Measurements from ENCODE around the gene DNAAF8.

Gene DNAAF8

GRCh38 chr16:4752351-4753100 is 18.2 kb downstream of the DNAAF8 start:
- TF ChIP-seq EZH2 (IDR thresholded peaks at IDR 0.05; ENCODE audit: borderline replicate concordance, low read depth, low read length, severe bottlenecking) (no peak), CTCF (IDR thresholded peaks at IDR 0.05; ENCODE audit: borderline replicate concordance, extremely low read depth, low read length, poor library complexity, severe bottlenecking) (no peak)

DNA sequence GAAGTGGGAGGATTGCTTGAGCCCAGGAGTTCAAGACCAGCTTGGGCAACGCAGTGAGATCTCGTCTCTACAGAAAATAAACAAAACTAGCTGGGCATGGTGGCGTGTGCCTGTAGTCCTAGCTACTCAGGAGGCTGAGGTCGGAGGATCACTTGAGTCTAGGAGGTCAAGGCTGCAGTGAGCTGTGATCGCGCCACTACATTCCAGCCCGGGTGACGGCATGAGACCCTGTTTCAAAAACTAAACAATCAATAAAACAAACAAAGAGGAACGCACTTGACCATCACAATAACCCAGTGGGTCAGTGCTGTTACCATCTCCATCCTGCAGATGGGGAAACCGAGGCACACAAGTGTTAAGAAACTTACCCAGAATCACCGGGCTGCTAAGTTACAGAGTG is 18.9 kb downstream of the DNAAF8 start:
- peaks cover 5% of the 10 kb centered on the region for H3K9me3 ChIP-seq (ENCODE audit: insufficient read depth, low read length, severe bottlenecking)
- TF ChIP-seq CTCF (IDR thresholded peaks at IDR 0.05; ENCODE audit: borderline replicate concordance, extremely low read depth, low read length, poor library complexity, severe bottlenecking) (no peak), EZH2 (IDR thresholded peaks at IDR 0.05; ENCODE audit: borderline replicate concordance, low read depth, low read length, severe bottlenecking) (no peak)
- H3K36me3 ChIP-seq (ENCODE audit: insufficient read depth, low read length), result peaks cover 68% of the 10 kb centered on the region
- H3K4me2 ChIP-seq (ENCODE audit: insufficient read depth, low read length), result no peak overlapping the region
- no peak overlapping the region for H3K9ac ChIP-seq (ENCODE audit: low read depth, low read length)
- DNase-seq, result no peak
- ATAC-seq (ENCODE audit: insufficient read depth, low read depth), result no peak
- H3K4me1 ChIP-seq (ENCODE audit: insufficient read depth, low read length), result no peaks in the 10 kb centered on the region
- H3K4me3 ChIP-seq (ENCODE audit: low read depth in 1 of 2, low read length in 2 of 2), result no peak overlapping the region
- H3K79me2 ChIP-seq (ENCODE audit: insufficient read depth, low read length), result peaks cover 6% of the 10 kb centered on the region; the same call in 1 of the 2 replicates
- no peaks in the 10 kb centered on the region for H3K27me3 ChIP-seq (ENCODE audit: insufficient read depth, low read length, poor library complexity)
- no peak overlapping the region for H3K27ac ChIP-seq (ENCODE audit: low read length)
- H4K20me1 ChIP-seq (ENCODE audit: insufficient read depth, low read length), result no peaks in the 10 kb centered on the region
- no peak overlapping the region for H2AFZ ChIP-seq (ENCODE audit: low read depth, low read length)

More at GRCh38 chr16:4752351-4753100, 18.2 kb downstream of the DNAAF8 start:
- Histone ChIP-seq H2AFZ (ENCODE audit: low read depth, low read length) (no peak overlapping the region), H3K9me3 (ENCODE audit: insufficient read depth, low read length, severe bottlenecking) (peaks cover 5% of the 10 kb centered on the region), H4K20me1 (ENCODE audit: insufficient read depth, low read length) (no peaks in the 10 kb centered on the region), H3K79me2 (ENCODE audit: insufficient read depth, low read length) (peaks cover 6% of the 10 kb centered on the region; the same call in 1 of the 2 replicates), H3K36me3 (ENCODE audit: insufficient read depth, low read length) (peaks cover 65% of the 10 kb centered on the region), H3K4me3 (ENCODE audit: low read depth in 1 of 2, low read length in 2 of 2) (no peak overlapping the region), H3K27ac (ENCODE audit: low read length) (no peak overlapping the region), H3K27me3 (ENCODE audit: insufficient read depth, low read length, poor library complexity) (no peaks in the 10 kb centered on the region), H3K9ac (ENCODE audit: low read depth, low read length) (no peak overlapping the region), H3K4me2 (ENCODE audit: insufficient read depth, low read length) (no peak overlapping the region), H3K4me1 (ENCODE audit: insufficient read depth, low read length) (no peaks in the 10 kb centered on the region)
- DNase-seq (no peak), ATAC-seq (ENCODE audit: insufficient read depth, low read depth) (no peak)

DNA sequence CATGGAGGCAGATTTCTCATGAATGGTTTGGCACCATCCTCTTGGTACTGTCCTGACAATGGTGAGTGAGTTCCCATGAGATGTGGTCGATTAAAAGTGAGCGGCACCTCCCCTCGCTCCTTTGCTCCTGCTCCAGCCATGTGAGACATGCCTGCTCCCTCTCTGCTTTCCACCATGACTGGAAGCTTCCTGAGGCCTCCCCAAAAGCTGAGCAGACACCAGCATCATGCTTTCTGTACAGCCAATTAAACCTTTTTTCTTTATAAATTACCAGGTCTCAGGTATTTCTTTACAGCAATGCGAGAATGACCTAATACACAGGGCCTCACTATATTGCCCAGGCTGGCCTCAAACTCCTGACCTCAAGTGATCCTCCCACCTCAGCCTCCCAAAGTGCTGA is 20.5 kb downstream of the DNAAF8 start:
- Histone ChIP-seq H3K27ac (ENCODE audit: low read length) (no peak overlapping the region), H2AFZ (ENCODE audit: low read depth, low read length) (no peak overlapping the region), H3K9me3 (ENCODE audit: insufficient read depth, low read length, severe bottlenecking) (peaks cover 5% of the 10 kb centered on the region), H3K9ac (ENCODE audit: low read depth, low read length) (no peak overlapping the region), H3K36me3 (ENCODE audit: insufficient read depth, low read length) (peaks cover 81% of the 10 kb centered on the region), H4K20me1 (ENCODE audit: insufficient read depth, low read length) (no peaks in the 10 kb centered on the region), H3K79me2 (ENCODE audit: insufficient read depth, low read length) (peaks cover 6% of the 10 kb centered on the region; the same call in 1 of the 2 replicates), H3K27me3 (ENCODE audit: insufficient read depth, low read length, poor library complexity) (no peaks in the 10 kb centered on the region), H3K4me2 (ENCODE audit: insufficient read depth, low read length) (no peak overlapping the region), H3K4me1 (ENCODE audit: insufficient read depth, low read length) (no peaks in the 10 kb centered on the region), H3K4me3 (ENCODE audit: low read depth in 1 of 2, low read length in 2 of 2) (no peak overlapping the region)
- DNase-seq, result no peak
- TF ChIP-seq CTCF (IDR thresholded peaks at IDR 0.05; ENCODE audit: borderline replicate concordance, extremely low read depth, low read length, poor library complexity, severe bottlenecking) (no peak), EZH2 (IDR thresholded peaks at IDR 0.05; ENCODE audit: borderline replicate concordance, low read depth, low read length, severe bottlenecking) (no peak)
- no peak for ATAC-seq (ENCODE audit: insufficient read depth, low read depth)

Data from DND-41 (cell line).